HepG2 (cell line): ENCODE measurements around the gene AURKA. TPM values are rescaled to one million over a fixed set of nuclear protein-coding genes. Genes with fewer than 3 reads are reported as not detected.

Experiments
- ATF2 ChIP-seq: sonication (generic); formaldehyde crosslinking; IDR thresholded peaks from 2 replicates; pipeline ENCODE4 v1.4.0; 2020; ENCODE audit warnings: missing genetic modification reagents
- ATRX ChIP-seq: sonication (generic); formaldehyde crosslinking; IDR thresholded peaks from 2 replicates; pipeline ENCODE4 v1.4.0; 2020; ENCODE audit warnings: missing genetic modification reagents, borderline replicate concordance
- EZH2 ChIP-seq: conservative IDR thresholded peaks from 2 replicates; pipeline ENCODE4 v1.6.1; 2012; ENCODE audit warnings: mild to moderate bottlenecking, low read depth, low read length, moderate library complexity
- HNRNPH1 ChIP-seq: fragments of 200-400 bp; formaldehyde crosslinking; optimal IDR thresholded peaks from 2 replicates; pipeline ENCODE3; 2017; ENCODE audit warnings: mild to moderate bottlenecking, low read depth, low read length
- HNRNPL ChIP-seq: fragments of 200-400 bp; formaldehyde crosslinking; IDR thresholded peaks from 2 replicates; pipeline ENCODE4 v1.6.1; 2017; ENCODE audit warnings: mild to moderate bottlenecking, low read depth, low read length
- NFE2L1 ChIP-seq: sonication (generic); formaldehyde crosslinking; IDR thresholded peaks from 2 replicates; pipeline ENCODE4 v1.4.0; 2020; ENCODE audit warnings: missing genetic modification reagents, mild to moderate bottlenecking, borderline replicate concordance
- POLR2G ChIP-seq: fragments of 200-400 bp; formaldehyde crosslinking; IDR thresholded peaks from 2 replicates; pipeline ENCODE4 v1.6.1; 2018; ENCODE audit warnings: mild to moderate bottlenecking, low read depth, low read length, moderate library complexity
- SOX13 ChIP-seq, 3 experiments: fragments of 450-650 bp in 1 of 3; sonication (generic) in 1 of 3; formaldehyde crosslinking in 1 of 3; IDR thresholded peaks in 2 of 3; conservative IDR thresholded peaks in 1 of 3; 2 replicates each; pipeline versions ENCODE4 v1.5.0 to v1.6.1; 2016 to 2020; ENCODE audit warnings: antibody characterized with exemption in 1 of 3, mild to moderate bottlenecking in 1 of 3, missing compliant biosample characterization in 1 of 3, missing genetic modification reagents in 1 of 3, moderate library complexity in 1 of 3
- SP1 ChIP-seq, 2 experiments: fragments of 450-650 bp in 1 of 2; sonication (generic) in 1 of 2; formaldehyde crosslinking in 1 of 2; IDR thresholded peaks; 2 replicates each; pipeline versions ENCODE4 v1.4.0 to v1.6.1; 2016 to 2020; ENCODE audit warnings: missing genetic modification reagents in 1 of 2
- TP53 ChIP-seq: sonication (generic); formaldehyde crosslinking; conservative IDR thresholded peaks from 2 replicates; pipeline ENCODE4 v1.4.0; 2020; ENCODE audit warnings: missing genetic modification reagents
- ZBTB3 ChIP-seq: sonication (generic); formaldehyde crosslinking; IDR thresholded peaks from 2 replicates; pipeline ENCODE4 v1.4.0; 2020; ENCODE audit warnings: low read depth, mild to moderate bottlenecking, moderate library complexity, missing genetic modification reagents, borderline replicate concordance
- ZHX2 ChIP-seq, 2 experiments: sonication (generic) in 1 of 2; formaldehyde crosslinking in 1 of 2; IDR thresholded peaks; 2 replicates each; pipeline versions ENCODE4 v1.6.1 to v1.9.0; 2014 to 2022; ENCODE audit warnings: antibody characterized with exemption in 1 of 2, borderline replicate concordance in 1 of 2, inconsistent platforms in 1 of 2, low read depth in 1 of 2, missing genetic modification reagents in 1 of 2
- ZNF207 ChIP-seq: fragments of 450-650 bp; IDR thresholded peaks from 2 replicates; pipeline ENCODE4 v1.6.1; 2016; ENCODE audit warnings: antibody characterized with exemption, borderline replicate concordance
- ZNF235 ChIP-seq: sonication (generic); formaldehyde crosslinking; IDR thresholded peaks from 2 replicates; pipeline ENCODE4 v1.8.1; 2023; ENCODE audit warnings: mild to moderate bottlenecking, missing genetic modification reagents, borderline replicate concordance
- ZNF776 ChIP-seq: sonication (generic); formaldehyde crosslinking; IDR thresholded peaks from 2 replicates; pipeline ENCODE4 v1.4.0; 2020; ENCODE audit warnings: mild to moderate bottlenecking, missing genetic modification reagents
- ZSCAN20 ChIP-seq: sonication (generic); formaldehyde crosslinking; IDR thresholded peaks from 2 replicates; pipeline ENCODE4 v1.4.0; 2020; ENCODE audit warnings: missing genetic modification reagents, mild to moderate bottlenecking, borderline replicate concordance
- polyA plus RNA-seq, 8 experiments: library from polyadenylated mRNA; depleted of rRNA in 3 of 8; stranded (reverse) in 7 of 8; unstranded in 1 of 8; fragments of >200 nt; fragmentation: Illumina TruSeq in 4 of 8; extraction: Trizol in 4 of 8; gene quantifications; 2 replicates each; pipeline versions ENCODE4 v1.2.1 to v1.2.3, GENCODE V29; 2011 to 2016; ENCODE audit warnings: low read depth in 4 of 8, missing spikeins in 1 of 8, mixed read lengths in 1 of 8; ENCODE audit not compliant: insufficient read depth in 1 of 8
- total RNA-seq, 5 experiments: library from RNA; depleted of rRNA; stranded (reverse); fragments of >200 nt; fragmentation: Illumina TruSeq; extraction: Trizol; gene quantifications; 2 replicates each; pipeline ENCODE4 v1.2.3, GENCODE V29; 2016; ENCODE audit warnings: low read depth in 1 of 5
- TF ChIP-seq, protein P1 (sequence below): sonication (generic); formaldehyde crosslinking; IDR thresholded peaks from 2 replicates; pipeline ENCODE4 v1.4.0; 2020; ENCODE audit warnings: mild to moderate bottlenecking, missing genetic modification reagents

AURKA gene
- total and polyA plus RNA-seq, 2 of the 13 experiments (the other 11 are each of a cell fraction or from before 2014, with no cell fraction given) = 96.4 to 224 TPM

DNA sequence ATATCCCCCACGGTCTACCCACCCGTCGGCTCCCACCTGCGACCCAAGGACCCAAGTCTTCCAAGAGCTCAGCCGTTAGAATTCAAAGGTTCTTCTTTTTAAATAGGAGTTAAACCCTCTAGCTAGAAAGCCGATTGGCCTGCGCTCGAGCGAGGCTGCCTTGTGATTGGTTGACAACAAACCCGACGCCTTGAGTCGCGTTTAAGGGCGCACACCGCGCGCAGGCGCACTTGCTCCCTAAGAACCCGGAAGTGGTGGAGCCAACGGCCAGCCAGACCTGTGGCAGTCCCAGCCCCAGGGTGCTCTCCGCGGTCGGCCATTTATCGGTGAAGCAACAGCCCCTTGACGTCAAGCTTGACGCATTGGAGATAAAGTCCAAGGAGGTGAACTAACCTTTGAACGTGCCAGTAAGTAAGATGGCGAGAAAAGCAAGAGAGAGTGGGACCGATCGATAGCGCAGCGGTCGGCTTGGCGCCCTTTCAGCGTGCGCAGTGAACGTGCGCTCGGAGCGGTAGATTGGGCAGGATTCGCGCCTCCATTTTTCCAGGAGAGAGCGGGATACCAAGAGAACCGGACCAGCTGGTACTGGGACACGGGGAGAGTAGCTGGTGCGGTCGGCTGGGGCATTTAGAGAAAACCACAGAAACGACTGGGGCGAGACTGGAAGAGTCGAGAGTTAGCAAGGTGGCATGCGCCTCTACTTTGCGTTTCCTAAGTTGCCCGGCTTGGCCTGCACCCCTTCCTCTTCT lies at the start of gene AURKA, which contains the start of gene CSTF1 (continued):
- TF ChIP-seq ATF2 (CRISPR knock-in tag) (peak; percentile 99), ZNF235 (CRISPR knock-in tag) (0 out of 2 replicates have a peak, but pooled peaks have one; percentile 16), NFE2L1 (CRISPR knock-in tag) (peak; percentile 16; the same call in 1 of the 2 replicates), ATRX (no peak), POLR2G (peak; percentile 84), ZNF207 (no peak), TP53 (CRISPR knock-in tag) (peak; percentile 95), HNRNPH1 (peak; percentile 90), ZBTB3 (peak; percentile 90; the same call in 1 of the 2 replicates), ZSCAN20 (peak; percentile 94), SOX13 (IDR thresholded peaks at IDR 0.05) (no peak; the same call in 1 of the 2 replicates), SOX13 (CRISPR knock-in tag; conservative IDR thresholded peaks at IDR 0.05 in 1 of 2, IDR thresholded peaks at IDR 0.05 in 1 of 2) (peak in 1 of 2 experiments; percentile 76; a peak in 2 of 4 replicates), HNRNPL (peak; percentile 66; the same call in 1 of the 2 replicates), ZHX2 (IDR thresholded peaks at IDR 0.05; ENCODE audit: low read depth) (peak; percentile 100), ZHX2 (CRISPR knock-in tag; IDR thresholded peaks at IDR 0.05; ENCODE audit: borderline replicate concordance) (peak; percentile 83; the same call in 1 of the 2 replicates), EZH2 (no peak), ZNF776 (CRISPR knock-in tag) (no peak; the same call in none of the 2 replicates), SP1 (IDR thresholded peaks at IDR 0.05) (no peak), SP1 (CRISPR knock-in tag; IDR thresholded peaks at IDR 0.05) (peak; percentile 90)
- TF ChIP-seq, protein P1, sequence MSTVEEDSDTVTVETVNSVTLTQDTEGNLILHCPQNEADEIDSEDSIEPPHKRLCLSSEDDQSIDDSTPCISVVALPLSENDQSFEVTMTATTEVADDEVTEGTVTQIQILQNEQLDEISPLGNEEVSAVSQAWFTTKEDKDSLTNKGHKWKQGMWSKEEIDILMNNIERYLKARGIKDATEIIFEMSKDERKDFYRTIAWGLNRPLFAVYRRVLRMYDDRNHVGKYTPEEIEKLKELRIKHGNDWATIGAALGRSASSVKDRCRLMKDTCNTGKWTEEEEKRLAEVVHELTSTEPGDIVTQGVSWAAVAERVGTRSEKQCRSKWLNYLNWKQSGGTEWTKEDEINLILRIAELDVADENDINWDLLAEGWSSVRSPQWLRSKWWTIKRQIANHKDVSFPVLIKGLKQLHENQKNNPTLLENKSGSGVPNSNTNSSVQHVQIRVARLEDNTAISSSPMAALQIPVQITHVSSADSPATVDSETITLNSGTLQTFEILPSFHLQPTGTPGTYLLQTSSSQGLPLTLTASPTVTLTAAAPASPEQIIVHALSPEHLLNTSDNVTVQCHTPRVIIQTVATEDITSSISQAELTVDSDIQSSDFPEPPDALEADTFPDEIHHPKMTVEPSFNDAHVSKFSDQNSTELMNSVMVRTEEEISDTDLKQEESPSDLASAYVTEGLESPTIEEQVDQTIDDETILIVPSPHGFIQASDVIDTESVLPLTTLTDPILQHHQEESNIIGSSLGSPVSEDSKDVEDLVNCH (CRISPR knock-in tag) = 0 out of 2 replicates have a peak, but pooled peaks have one; percentile 77
